Fibroblast of the aortic adventitia (primary cell): ENCODE results near the gene TNFRSF1A. TPM values are rescaled to one million over a fixed set of nuclear protein-coding genes. Genes with fewer than 3 reads are reported as not detected.

Source experiments
- DNase-seq: peaks from one replicate; pipeline ENCODE4 v3.0.0-alpha.2; 2010; ENCODE audit warnings: low read depth
- H3K4me3 ChIP-seq: 2 replicates; pipeline ENCODE4 v1.5.1; 2011; ENCODE audit warnings: low read depth, mild to moderate bottlenecking, control low read depth, low read length, moderate library complexity
- total RNA-seq: library from RNA; depleted of rRNA; stranded (reverse); fragments of >200 nt; gene quantifications from 2 replicates; pipeline ENCODE4 v1.2.3, GENCODE V29; 2012; ENCODE audit warnings: low replicate concordance
- TF ChIP-seq, protein P1 (sequence below): IDR thresholded peaks from 2 replicates; pipeline ENCODE4 v1.5.1; 2011; ENCODE audit warnings: mild to moderate bottlenecking, low read length, control low read depth, inconsistent platforms; ENCODE audit not compliant: insufficient read depth

The TNFRSF1A gene
- total RNA-seq, result 146 and 207 TPM in 2 replicates

DNA sequence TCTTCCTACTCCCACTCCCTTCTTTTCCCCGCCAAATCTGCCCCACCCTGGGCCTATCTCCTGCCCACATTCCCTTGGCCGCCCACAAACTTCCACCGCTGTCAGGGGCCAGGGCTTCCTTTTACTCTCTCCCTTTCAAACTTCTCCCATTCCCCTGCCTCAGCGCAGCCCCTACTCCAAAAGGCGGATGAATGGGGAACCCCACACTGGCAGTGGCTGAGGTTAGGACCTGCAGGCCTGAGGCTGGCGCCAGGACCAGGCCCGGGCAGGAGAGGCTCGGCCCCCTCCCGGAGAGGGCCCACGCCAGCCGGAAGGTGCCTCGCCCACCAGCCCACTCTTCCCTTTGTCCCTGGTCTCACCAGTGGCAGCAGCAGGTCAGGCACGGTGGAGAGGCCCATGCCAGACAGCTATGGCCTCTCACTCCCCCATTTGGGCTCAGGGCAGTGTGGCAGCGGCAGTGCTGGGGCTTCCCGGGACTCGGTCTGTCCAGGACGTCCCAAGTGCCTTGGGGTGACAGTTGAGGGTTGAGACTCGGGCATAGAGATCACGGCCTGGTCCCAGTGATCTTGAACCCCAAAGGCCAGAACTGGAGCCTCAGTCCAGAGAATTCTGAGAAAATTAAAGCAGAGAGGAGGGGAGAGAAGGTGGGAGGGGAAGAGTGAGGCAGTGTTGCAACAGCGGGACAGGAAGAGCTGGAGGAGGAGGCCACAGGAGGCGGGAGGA is at the start of gene TNFRSF1A:
TSS of gene TNFRSF1A (minus strand) at position 660 of the 723 bp plus-strand sequence. CDS start at position 398, 262 bp downstream.
- TF ChIP-seq, protein P1, sequence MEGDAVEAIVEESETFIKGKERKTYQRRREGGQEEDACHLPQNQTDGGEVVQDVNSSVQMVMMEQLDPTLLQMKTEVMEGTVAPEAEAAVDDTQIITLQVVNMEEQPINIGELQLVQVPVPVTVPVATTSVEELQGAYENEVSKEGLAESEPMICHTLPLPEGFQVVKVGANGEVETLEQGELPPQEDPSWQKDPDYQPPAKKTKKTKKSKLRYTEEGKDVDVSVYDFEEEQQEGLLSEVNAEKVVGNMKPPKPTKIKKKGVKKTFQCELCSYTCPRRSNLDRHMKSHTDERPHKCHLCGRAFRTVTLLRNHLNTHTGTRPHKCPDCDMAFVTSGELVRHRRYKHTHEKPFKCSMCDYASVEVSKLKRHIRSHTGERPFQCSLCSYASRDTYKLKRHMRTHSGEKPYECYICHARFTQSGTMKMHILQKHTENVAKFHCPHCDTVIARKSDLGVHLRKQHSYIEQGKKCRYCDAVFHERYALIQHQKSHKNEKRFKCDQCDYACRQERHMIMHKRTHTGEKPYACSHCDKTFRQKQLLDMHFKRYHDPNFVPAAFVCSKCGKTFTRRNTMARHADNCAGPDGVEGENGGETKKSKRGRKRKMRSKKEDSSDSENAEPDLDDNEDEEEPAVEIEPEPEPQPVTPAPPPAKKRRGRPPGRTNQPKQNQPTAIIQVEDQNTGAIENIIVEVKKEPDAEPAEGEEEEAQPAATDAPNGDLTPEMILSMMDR, result no peak
- DNase-seq, result peak; percentile 86
- peak within 1 kb of the TSS; percentile 100 for H3K4me3 ChIP-seq

DNA sequence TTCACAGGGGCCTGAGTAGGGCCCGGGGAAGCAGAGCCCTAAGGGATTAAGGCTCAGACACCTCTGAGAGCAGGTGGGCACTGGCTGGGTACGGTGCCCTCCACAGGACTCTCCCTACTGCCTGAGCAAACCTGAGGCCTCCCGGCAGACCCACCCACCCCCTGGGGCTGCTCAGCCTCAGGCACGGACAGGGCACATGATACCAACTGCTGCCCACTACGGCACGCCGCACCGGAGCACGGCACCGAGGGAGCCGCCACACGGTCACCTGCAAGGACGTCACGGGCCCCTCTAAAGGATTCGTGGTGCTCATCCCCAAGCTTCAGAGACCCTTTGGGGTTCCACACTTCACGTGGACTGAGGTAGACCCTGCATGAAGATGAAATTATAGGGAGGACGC is 49.1 kb upstream of the TNFRSF1A start:
- H3K4me3 ChIP-seq, result no peak overlapping the region
- no peak for DNase-seq
- TF ChIP-seq, protein P1, result no peak

DNA sequence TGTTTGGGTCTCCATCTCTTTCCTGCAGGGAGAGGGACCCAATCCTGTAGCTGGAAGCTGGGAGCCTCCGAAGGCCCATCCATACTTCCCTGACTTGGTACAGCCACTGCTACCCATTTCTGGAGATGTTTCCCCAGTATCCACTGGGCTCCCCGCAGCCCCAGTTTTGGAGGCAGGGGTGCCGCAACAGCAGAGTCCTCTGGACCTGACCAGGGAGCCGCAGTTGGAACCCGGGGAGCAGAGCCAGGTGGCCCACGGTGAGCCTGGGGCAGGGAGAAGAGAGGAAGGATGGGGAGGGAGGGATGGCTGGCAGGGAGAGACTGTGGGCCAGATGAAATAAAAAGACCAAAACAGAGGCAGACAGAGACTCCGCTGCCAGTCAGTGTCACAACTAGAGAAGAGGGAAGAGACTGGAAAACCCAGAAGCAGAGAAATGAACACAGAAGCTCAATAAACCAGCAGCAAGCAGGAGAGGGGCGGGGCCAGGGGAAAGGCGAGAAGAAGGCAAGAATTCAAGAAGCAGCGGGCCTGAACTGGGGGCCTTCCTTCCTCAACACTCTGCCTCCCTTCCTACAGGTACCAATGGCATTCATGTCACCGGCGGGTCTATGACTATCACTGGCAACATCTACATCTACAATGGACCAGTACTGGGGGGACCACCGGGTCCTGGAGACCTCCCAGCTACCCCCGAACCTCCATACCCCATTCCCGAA is 48.4 kb upstream of the TNFRSF1A start:
- DNase-seq, result no peak
- TF ChIP-seq, protein P1, result no peak
- H3K4me3 ChIP-seq, result no peak overlapping the region

DNA sequence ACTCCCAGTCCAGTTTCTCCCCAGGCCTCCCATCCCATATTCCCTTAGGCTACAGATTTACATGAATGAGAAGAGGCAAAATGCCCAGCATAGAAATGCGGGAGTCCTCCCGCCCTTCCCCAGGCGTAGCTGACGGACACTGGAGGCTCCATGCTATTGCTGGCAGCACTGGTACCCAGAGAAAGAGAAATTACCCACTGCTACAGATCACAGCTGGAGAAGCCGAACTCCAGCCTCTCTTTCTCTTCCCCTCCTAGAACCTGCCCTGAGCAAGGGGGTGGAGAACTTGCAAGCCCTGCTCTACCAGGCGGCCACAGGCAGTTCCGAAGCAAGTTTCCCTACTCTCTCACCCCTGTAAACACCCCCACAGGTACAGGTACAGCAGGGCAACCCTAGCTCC is 45.7 kb upstream of the TNFRSF1A start:
- no peak for DNase-seq
- TF ChIP-seq, protein P1, result no peak
- no peak overlapping the region for H3K4me3 ChIP-seq

DNA sequence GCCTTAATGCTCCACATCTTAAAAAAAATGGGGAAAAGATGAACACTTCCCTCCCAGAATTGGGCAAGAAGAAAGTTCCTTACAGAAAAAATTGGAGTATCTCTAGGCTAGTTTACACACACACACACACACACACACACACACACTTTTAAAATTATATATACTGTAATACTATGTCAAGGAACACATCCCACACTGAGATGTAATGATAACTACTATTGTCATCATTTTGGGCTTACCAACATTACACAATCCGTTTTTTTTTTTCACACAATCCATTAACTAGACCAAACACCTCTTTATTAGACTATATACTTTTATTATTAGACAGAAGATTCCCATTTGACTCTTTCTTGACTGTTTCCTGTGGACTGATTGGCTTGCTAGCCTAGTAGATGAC is 44.6 kb upstream of the TNFRSF1A start:
- DNase-seq, result no peak
- TF ChIP-seq, protein P1, result no peak
- H3K4me3 ChIP-seq, result no peak overlapping the region

DNA sequence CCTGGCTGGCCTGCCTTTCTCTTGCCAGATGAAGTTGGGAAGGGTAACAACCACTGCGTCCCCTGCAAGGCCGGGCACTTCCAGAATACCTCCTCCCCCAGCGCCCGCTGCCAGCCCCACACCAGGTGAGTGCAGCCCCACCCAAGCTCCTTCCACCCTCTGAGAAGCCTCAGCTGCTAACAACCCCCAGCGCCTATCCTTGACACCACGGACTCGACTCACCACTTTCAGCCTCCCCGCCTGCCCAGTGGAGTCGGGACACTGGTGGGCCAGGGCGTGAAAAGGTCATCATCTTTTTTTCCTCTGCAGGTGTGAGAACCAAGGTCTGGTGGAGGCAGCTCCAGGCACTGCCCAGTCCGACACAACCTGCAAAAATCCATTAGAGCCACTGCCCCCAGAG is 44.2 kb upstream of the TNFRSF1A start:
- no peak overlapping the region for H3K4me3 ChIP-seq
- TF ChIP-seq, protein P1, result no peak
- no peak for DNase-seq
